ENCODE measurements around the gene PIN1. TPM values are rescaled to one million over a fixed set of nuclear protein-coding genes. Genes with fewer than 3 reads are reported as not detected.

The PIN1 gene
- polyA plus RNA-seq, 3 donors, result 67.4 to 79.8 (median 68.3) TPM

GRCh38 chr19:9871626-9872338, 36.7 kb downstream of the PIN1 start:
- no peak overlapping the region for H3K27ac ChIP-seq (ENCODE audit: low read depth in 1 of 2, low read length in 2 of 2)
- no peaks in the 10 kb centered on the region for H3K4me1 ChIP-seq (ENCODE audit: control insufficient read depth in 1 of 2, insufficient read depth in 2 of 2, low read length in 2 of 2)
- no peaks in the 10 kb centered on the region for H3K27me3 ChIP-seq (ENCODE audit: control insufficient read depth in 2 of 2, insufficient read depth in 2 of 2, low read length in 2 of 2)
- no peak overlapping the region for H2AFZ ChIP-seq (ENCODE audit: insufficient read depth, low read depth, low read length, poor library complexity, severe bottlenecking)
- intact Hi-C loops (cut with micrococcal nuclease), result no loop called here
- no peaks in the 10 kb centered on the region for H3K36me3 Mint-ChIP-seq
- H4K20me1 ChIP-seq (ENCODE audit: insufficient read depth, low read length), result no peaks in the 10 kb centered on the region
- H3K27me3 Mint-ChIP-seq (ENCODE audit: low read depth in 3 of 3), result peaks cover 5 to 12% (median 6%) of the 10 kb centered on the region in 3 donors
- H3K27ac Mint-ChIP-seq, result no peak overlapping the region
- TF ChIP-seq CTCF (IDR thresholded peaks at IDR 0.05), result no peak
- H3K4me2 ChIP-seq (replicated peaks; ENCODE audit: extremely low read depth, low read length, poor library complexity, severe bottlenecking), result no peak overlapping the region
- H3K9me3 ChIP-seq (replicated peaks in 1 of 2; ENCODE audit: control insufficient read depth in 1 of 2, insufficient read depth in 1 of 2, low read length in 2 of 2), result no peaks in the 10 kb centered on the region
- WGBS (ENCODE audit: insufficient coverage), result 89% methylated on average over 12 of the region's 16 CpGs
- no peak overlapping the region for H3K4me3 ChIP-seq (replicated peaks in 1 of 3; ENCODE audit: low read depth in 2 of 3, low read length in 3 of 3)
- no peaks in the 10 kb centered on the region for H3K4me1 Mint-ChIP-seq
- H3K36me3 ChIP-seq (replicated peaks in 1 of 2; ENCODE audit: control insufficient read depth in 1 of 2, insufficient read depth in 2 of 2, low read length in 2 of 2), result no peaks in the 10 kb centered on the region
- H3K9me3 Mint-ChIP-seq, result peaks cover 0 to under 1% (median 0%) of the 10 kb centered on the region in 7 donors
- H3K79me2 ChIP-seq (ENCODE audit: insufficient read depth, low read length), result no peaks in the 10 kb centered on the region
- H3K9ac ChIP-seq (ENCODE audit: insufficient read depth, low read length, poor library complexity, severe bottlenecking), result no peak overlapping the region
- no peak for DNase-seq
- H3K4me3 Mint-ChIP-seq, result no peak overlapping the region

GRCh38 chr19:9872618-9873242, 37.6 kb downstream of the PIN1 start:
- H3K9me3 ChIP-seq (replicated peaks in 1 of 2; ENCODE audit: control insufficient read depth in 1 of 2, insufficient read depth in 1 of 2, low read length in 2 of 2), result no peaks in the 10 kb centered on the region
- H3K79me2 ChIP-seq (ENCODE audit: insufficient read depth, low read length), result no peaks in the 10 kb centered on the region
- no peaks in the 10 kb centered on the region for H3K4me1 ChIP-seq (ENCODE audit: control insufficient read depth in 1 of 2, insufficient read depth in 2 of 2, low read length in 2 of 2)
- no peaks in the 10 kb centered on the region for H4K20me1 ChIP-seq (ENCODE audit: insufficient read depth, low read length)
- no peak overlapping the region for H3K4me3 ChIP-seq (replicated peaks in 1 of 3; ENCODE audit: low read depth in 2 of 3, low read length in 3 of 3)
- Mint-ChIP-seq H3K4me3 (no peak overlapping the region), H3K27me3 (ENCODE audit: low read depth in 3 of 3) (peaks cover 1 to 11% (median 3%) of the 10 kb centered on the region in 3 donors), H3K9me3 (peaks cover 0 to 2% (median 0%) of the 10 kb centered on the region in 7 donors), H3K27ac (no peak overlapping the region), H3K4me1 (no peaks in the 10 kb centered on the region), H3K36me3 (no peaks in the 10 kb centered on the region)
- no peak overlapping the region for H3K27ac ChIP-seq (ENCODE audit: low read depth in 1 of 2, low read length in 2 of 2)
- DNase-seq, result no peak
- H2AFZ ChIP-seq (ENCODE audit: insufficient read depth, low read depth, low read length, poor library complexity, severe bottlenecking), result no peak overlapping the region
- TF ChIP-seq CTCF (IDR thresholded peaks at IDR 0.05), result no peak
- H3K27me3 ChIP-seq (ENCODE audit: control insufficient read depth in 2 of 2, insufficient read depth in 2 of 2, low read length in 2 of 2), result no peaks in the 10 kb centered on the region
- WGBS (ENCODE audit: insufficient coverage), result 98% methylated on average over 4 of the region's 8 CpGs
- H3K9ac ChIP-seq (ENCODE audit: insufficient read depth, low read length, poor library complexity, severe bottlenecking), result no peak overlapping the region
- no peak overlapping the region for H3K4me2 ChIP-seq (replicated peaks; ENCODE audit: extremely low read depth, low read length, poor library complexity, severe bottlenecking)
- no peaks in the 10 kb centered on the region for H3K36me3 ChIP-seq (replicated peaks in 1 of 2; ENCODE audit: control insufficient read depth in 1 of 2, insufficient read depth in 2 of 2, low read length in 2 of 2)
- intact Hi-C loops (cut with micrococcal nuclease), result no loop called here

Measured in CD14-positive monocyte (primary cell).